Measurements from ENCODE around the gene PTPN23. TPM values are rescaled to one million over a fixed set of nuclear protein-coding genes. Genes with fewer than 3 reads are reported as not detected.

The PTPN23 gene
- total and polyA plus RNA-seq, 2 of the 13 experiments (the other 11 are each of a cell fraction or from before 2014, with no cell fraction given), result 2.3 to 3.7 TPM

DNA sequence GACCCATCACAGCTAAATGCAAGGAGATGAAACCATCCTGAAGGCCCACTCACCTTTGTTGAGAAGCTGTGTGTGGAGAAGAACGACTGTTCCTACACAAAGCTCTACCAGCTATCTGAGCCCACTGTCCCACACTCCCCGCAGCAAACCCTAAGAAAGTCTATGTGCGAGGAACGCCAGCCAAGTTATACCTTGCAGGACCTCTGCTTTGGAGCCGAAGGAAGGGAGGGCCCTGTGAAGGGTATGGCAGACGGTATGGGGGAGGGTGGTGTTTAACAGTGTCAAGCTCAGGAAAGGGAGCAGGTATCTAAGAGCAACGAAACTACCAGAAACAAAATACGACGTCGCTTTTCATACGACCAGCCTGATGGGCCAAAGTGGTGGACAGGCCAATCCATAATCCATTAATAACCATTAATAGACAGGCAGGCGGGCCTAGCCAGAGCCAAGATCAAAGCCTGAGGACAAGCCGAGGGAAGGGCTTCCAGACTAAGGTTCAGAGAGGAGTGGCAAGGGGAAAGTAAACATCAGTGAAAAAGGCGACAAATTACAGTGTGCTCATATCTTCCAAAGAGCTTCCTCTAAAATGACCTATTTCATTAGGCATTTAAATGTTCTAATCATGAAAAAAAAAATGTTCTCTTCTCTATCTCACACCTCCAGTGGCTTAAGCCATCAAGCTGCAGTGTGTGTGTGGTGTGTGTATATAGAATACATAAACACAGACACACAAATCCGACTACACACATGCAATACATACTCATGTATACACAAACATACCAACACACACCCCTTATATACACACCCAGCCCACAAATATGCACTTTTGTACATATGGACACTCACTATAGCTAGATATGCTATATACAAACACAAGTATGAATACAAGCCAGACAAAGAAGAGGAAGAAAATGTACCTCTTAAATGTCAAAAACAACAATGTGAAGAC lies 43.9 kb downstream of the PTPN23 start (continued):
- TF ChIP-seq, protein P1, sequence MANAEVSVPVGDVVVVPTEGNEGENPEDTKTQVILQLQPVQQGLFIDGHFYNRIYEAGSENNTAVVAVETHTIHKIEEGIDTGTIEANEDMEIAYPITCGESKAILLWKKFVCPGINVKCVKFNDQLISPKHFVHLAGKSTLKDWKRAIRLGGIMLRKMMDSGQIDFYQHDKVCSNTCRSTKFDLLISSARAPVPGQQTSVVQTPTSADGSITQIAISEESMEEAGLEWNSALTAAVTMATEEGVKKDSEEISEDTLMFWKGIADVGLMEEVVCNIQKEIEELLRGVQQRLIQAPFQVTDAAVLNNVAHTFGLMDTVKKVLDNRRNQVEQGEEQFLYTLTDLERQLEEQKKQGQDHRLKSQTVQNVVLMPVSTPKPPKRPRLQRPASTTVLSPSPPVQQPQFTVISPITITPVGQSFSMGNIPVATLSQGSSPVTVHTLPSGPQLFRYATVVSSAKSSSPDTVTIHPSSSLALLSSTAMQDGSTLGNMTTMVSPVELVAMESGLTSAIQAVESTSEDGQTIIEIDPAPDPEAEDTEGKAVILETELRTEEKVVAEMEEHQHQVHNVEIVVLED (CRISPR knock-in tag; IDR thresholded peaks at IDR 0.05; ENCODE audit: borderline replicate concordance), result peak; percentile 50; the same call in 1 of the 2 replicates
- TF ChIP-seq CREB1 (IDR thresholded peaks at IDR 0.05) (no peak), CREB1 (CRISPR knock-in tag; IDR thresholded peaks at IDR 0.05) (no peak), ZNF260 (CRISPR knock-in tag; IDR thresholded peaks at IDR 0.05; ENCODE audit: borderline replicate concordance, low read depth) (no peak), ZNF530 (CRISPR knock-in tag; IDR thresholded peaks at IDR 0.05; ENCODE audit: low read depth) (no peak), CREM (IDR thresholded peaks at IDR 0.05) (peak; percentile 59; the same call in 1 of the 2 replicates), CREM (CRISPR knock-in tag; IDR thresholded peaks at IDR 0.05) (no peak), NR2F6 (IDR thresholded peaks at IDR 0.05) (peak; percentile 8; the same call in 1 of the 2 replicates), NR2F6 (CRISPR knock-in tag; IDR thresholded peaks at IDR 0.05) (peak; percentile 39), SALL1 (CRISPR knock-in tag; IDR thresholded peaks at IDR 0.05) (peak; percentile 75), CCAR2 (optimal IDR thresholded peaks at IDR 0.05; ENCODE audit: low read depth, low read length) (no peak), FOXP1 (IDR thresholded peaks at IDR 0.05) (peak; percentile 57; the same call in 1 of the 2 replicates), FOXP1 (CRISPR knock-in tag; IDR thresholded peaks at IDR 0.05) (peak; percentile 55; the same call in 1 of the 2 replicates), ZNF180 (CRISPR knock-in tag; IDR thresholded peaks at IDR 0.05; ENCODE audit: borderline replicate concordance, low read depth) (no peak), SOX5 (CRISPR knock-in tag; IDR thresholded peaks at IDR 0.05; ENCODE audit: borderline replicate concordance) (peak; percentile 29; the same call in 1 of the 2 replicates), ZFP36L1 (CRISPR knock-in tag; IDR thresholded peaks at IDR 0.05) (no peak), ZNF274 (CRISPR knock-in tag; IDR thresholded peaks at IDR 0.05) (peak; percentile 63; the same call in 1 of the 2 replicates), TCF7 (IDR thresholded peaks at IDR 0.05; ENCODE audit: low read depth) (peak; percentile 89)
- TF ChIP-seq, protein P2, sequence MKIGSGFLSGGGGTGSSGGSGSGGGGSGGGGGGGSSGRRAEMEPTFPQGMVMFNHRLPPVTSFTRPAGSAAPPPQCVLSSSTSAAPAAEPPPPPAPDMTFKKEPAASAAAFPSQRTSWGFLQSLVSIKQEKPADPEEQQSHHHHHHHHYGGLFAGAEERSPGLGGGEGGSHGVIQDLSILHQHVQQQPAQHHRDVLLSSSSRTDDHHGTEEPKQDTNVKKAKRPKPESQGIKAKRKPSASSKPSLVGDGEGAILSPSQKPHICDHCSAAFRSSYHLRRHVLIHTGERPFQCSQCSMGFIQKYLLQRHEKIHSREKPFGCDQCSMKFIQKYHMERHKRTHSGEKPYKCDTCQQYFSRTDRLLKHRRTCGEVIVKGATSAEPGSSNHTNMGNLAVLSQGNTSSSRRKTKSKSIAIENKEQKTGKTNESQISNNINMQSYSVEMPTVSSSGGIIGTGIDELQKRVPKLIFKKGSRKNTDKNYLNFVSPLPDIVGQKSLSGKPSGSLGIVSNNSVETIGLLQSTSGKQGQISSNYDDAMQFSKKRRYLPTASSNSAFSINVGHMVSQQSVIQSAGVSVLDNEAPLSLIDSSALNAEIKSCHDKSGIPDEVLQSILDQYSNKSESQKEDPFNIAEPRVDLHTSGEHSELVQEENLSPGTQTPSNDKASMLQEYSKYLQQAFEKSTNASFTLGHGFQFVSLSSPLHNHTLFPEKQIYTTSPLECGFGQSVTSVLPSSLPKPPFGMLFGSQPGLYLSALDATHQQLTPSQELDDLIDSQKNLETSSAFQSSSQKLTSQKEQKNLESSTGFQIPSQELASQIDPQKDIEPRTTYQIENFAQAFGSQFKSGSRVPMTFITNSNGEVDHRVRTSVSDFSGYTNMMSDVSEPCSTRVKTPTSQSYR (CRISPR knock-in tag; IDR thresholded peaks at IDR 0.05; ENCODE audit: borderline replicate concordance), result peak; percentile 35; the same call in 1 of the 2 replicates
- TF ChIP-seq, protein P3, sequence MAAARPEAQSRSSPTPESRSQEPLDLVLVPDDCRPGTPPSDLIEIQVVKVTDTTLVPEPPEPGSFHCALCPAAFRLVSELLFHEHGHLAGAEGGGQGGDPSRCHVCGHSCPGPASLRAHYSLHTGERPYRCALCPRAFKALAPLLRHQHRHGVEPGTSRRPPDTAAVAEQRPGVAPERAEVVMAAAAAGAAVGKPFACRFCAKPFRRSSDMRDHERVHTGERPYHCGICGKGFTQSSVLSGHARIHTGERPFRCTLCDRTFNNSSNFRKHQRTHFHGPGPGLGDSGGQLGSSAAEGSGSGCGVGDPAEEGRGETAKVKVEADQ (CRISPR knock-in tag; IDR thresholded peaks at IDR 0.05; ENCODE audit: borderline replicate concordance), result 0 out of 2 replicates have a peak, but pooled peaks have one; percentile 41
- TF ChIP-seq, protein P4, sequence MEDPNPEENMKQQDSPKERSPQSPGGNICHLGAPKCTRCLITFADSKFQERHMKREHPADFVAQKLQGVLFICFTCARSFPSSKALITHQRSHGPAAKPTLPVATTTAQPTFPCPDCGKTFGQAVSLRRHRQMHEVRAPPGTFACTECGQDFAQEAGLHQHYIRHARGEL (CRISPR knock-in tag; IDR thresholded peaks at IDR 0.05), result no peak

Data from HepG2 (cell line).